Measurements from ENCODE around the gene ADI1.

- no peak for TF ChIP-seq EZH2 (IDR thresholded peaks at IDR 0.05; ENCODE audit: borderline replicate concordance, low read length)
- TF ChIP-seq, protein P1, sequence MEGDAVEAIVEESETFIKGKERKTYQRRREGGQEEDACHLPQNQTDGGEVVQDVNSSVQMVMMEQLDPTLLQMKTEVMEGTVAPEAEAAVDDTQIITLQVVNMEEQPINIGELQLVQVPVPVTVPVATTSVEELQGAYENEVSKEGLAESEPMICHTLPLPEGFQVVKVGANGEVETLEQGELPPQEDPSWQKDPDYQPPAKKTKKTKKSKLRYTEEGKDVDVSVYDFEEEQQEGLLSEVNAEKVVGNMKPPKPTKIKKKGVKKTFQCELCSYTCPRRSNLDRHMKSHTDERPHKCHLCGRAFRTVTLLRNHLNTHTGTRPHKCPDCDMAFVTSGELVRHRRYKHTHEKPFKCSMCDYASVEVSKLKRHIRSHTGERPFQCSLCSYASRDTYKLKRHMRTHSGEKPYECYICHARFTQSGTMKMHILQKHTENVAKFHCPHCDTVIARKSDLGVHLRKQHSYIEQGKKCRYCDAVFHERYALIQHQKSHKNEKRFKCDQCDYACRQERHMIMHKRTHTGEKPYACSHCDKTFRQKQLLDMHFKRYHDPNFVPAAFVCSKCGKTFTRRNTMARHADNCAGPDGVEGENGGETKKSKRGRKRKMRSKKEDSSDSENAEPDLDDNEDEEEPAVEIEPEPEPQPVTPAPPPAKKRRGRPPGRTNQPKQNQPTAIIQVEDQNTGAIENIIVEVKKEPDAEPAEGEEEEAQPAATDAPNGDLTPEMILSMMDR (IDR thresholded peaks at IDR 0.05; ENCODE audit: low read length), result no peak
These were observed 6.1 kb downstream of the ADI1 start for GRCh38 chr2:3513026-3513810.
